DOHH2 (cell line): ENCODE data around the gene ANKMY1.

Source experiments
- CTCF ChIP-seq: fragments of 200-600 bp; sonication (generic); IDR thresholded peaks from one replicate; pipeline ENCODE4 v1.5.1; 2014; ENCODE audit warnings: antibody characterized with exemption, mild to moderate bottlenecking, low read depth, low read length; ENCODE audit not compliant: poor library complexity, severe bottlenecking
- EZH2phosphoT487 ChIP-seq: fragments of 200-600 bp; sonication (generic); IDR thresholded peaks from 2 replicates; pipeline ENCODE4 v1.6.1; 2017; ENCODE audit warnings: borderline replicate concordance, mild to moderate bottlenecking, antibody characterized with exemption, low read length, moderate library complexity, mixed read lengths

DNA sequence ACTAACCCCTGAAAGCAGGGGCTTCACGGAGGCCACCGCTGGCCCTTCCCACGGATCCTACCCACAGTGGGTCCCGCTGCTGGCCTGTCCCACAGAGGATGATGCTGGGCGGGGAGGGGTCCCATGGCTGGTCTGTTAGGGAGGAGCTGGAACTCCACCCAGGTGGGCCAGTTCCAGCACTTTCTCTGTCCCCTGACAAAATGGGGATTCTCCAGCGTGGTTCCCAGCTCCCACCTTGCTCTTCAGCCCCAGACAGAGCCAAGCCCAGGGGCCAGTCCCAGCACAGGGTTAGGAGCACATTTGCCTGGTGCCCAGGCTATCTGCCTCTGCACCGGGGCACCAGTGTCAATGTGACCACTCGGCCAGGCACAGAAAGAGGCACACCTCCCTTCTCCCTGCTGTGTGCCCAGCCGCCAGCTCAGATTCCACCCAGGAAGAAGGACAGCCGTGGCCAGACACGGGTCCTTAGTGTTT, 50.0 kb downstream of the ANKMY1 start:
- TF ChIP-seq CTCF (no peak), EZH2phosphoT487 (no peak)
